ENCODE measurements around the gene AAR2.

The AAR2 gene, protein sequence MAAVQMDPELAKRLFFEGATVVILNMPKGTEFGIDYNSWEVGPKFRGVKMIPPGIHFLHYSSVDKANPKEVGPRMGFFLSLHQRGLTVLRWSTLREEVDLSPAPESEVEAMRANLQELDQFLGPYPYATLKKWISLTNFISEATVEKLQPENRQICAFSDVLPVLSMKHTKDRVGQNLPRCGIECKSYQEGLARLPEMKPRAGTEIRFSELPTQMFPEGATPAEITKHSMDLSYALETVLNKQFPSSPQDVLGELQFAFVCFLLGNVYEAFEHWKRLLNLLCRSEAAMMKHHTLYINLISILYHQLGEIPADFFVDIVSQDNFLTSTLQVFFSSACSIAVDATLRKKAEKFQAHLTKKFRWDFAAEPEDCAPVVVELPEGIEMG

DNA sequence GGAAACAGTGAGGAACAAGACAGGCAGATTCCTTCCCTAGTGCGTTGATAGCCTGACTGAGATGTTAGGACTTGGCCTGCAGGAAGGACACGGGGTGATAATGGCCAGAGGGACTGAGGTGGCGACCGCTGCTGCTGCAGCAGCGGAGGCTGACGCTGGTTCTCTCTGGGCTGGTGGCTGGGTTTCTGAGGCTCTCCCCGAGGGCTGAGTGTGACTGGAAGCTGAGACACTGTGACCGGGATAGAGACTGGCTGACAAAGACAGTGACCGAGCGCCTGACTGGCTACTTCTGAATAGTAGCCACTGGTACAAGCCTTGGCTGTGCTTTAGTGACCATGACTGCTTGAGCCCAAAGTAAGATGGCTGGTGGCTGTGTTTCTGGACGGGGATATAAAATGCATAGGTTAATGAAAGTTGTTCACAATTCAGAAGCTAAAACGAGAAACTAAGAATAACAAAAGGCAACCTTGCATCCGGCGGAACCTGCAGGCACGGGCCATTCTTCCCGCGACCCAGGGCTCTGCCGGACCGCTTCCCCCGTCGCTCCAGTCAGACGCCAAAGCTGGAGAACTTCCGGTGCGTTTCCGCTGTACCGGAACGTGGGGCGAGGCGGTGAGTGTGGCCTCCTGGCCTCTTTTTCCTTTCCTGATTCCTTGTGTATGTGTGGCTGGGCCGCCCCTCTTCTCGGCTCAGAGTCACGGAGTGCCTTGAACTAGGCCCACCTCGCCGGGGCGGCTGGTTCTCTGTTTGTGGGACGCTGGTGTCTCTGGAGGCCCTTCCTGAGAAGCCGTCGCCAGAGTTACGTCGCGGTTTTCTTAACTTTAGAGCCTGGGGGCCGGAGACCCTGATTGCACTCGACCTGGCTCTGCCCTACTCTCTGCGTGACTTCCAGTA lies at the start of gene AAR2:
Gene AAR2 (plus strand): TSS at position 587 of the 894 bp plus-strand sequence. CDS start 3,391 bp downstream, outside the sequence.
- TF ChIP-seq, protein P1, sequence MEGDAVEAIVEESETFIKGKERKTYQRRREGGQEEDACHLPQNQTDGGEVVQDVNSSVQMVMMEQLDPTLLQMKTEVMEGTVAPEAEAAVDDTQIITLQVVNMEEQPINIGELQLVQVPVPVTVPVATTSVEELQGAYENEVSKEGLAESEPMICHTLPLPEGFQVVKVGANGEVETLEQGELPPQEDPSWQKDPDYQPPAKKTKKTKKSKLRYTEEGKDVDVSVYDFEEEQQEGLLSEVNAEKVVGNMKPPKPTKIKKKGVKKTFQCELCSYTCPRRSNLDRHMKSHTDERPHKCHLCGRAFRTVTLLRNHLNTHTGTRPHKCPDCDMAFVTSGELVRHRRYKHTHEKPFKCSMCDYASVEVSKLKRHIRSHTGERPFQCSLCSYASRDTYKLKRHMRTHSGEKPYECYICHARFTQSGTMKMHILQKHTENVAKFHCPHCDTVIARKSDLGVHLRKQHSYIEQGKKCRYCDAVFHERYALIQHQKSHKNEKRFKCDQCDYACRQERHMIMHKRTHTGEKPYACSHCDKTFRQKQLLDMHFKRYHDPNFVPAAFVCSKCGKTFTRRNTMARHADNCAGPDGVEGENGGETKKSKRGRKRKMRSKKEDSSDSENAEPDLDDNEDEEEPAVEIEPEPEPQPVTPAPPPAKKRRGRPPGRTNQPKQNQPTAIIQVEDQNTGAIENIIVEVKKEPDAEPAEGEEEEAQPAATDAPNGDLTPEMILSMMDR (IDR thresholded peaks at IDR 0.05) = no peak
- Histone ChIP-seq H3K27ac (peak within 1 kb of the TSS; percentile 79 to 80), H3K4me3 (peak within 1 kb of the TSS; percentile 73 to 76), H3K36me3 (peaks cover 8 to 24% (median 14%) of the 10 kb centered on the region in 3 donors), H3K9me3 (no peaks in the 10 kb centered on the region), H3K4me1 (peaks cover 0 to 26% (median 23%) of the 10 kb centered on the region in 4 donors), H3K27me3 (no peaks in the 10 kb centered on the region)
- peak; percentile 67 to 86 for DNase-seq
- intact Hi-C loops (cut with DNase I; ENCODE audit: low total_unique reads) = no loop called here

DNA sequence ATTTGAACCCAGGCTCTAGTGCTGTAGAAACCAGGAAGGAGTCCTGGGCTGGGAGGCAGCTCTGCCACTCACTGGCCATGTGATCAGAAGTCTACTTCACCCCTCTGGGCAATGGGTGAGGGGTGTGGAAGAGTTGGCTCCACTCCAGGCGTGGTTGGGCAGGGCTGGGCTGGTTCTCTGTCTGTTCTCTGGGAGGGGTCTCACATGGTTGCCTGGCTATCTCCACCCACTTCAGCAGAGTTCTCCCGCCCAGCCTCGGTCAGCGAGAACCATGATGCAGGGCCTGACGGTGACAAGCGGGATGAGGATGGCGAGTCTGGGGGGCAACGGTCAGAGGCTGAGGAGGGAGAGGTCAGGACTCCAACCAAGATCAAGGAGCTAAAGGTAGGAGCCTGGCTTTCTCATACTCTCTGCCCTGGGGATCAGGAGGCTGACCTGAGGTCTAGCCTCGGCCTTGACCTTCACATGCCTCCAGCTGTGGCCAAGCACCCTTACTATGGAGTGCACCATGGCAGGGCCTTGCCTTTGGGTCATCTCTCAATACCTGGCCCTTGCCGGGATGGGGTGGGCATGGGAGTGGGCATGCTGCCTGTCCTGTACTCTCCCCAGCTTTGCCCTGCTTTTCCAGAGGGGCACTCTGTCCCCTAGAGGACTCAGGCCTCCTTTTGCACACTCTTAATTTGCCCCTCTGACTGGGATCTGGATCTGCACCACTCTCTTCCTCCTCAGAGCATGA lies 42.1 kb upstream of the AAR2 start:
- intact Hi-C loops (cut with DNase I; ENCODE audit: low total_unique reads) = no loop called here

DNA sequence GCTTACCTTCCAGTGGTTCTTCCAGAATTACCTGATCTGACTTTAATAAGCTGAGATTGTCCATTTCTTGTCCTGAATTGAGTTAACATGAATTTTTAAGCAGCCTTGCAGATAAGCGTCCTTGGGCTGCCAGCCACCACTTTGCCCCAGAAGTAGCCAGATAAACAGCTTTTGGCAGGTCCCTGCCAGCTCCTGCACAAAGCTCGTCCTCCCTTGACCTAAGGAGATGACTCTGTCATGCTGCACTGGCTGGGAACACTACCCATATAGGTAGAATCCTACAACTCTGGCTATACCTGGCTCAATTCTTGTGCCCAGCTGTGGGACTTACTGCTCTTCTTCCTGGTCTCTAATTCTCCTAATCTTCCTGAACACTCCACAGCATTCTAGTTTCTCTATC lies 39.6 kb upstream of the AAR2 start:
- H3K9me3 ChIP-seq = no peaks in the 10 kb centered on the region
- no peaks in the 10 kb centered on the region for H3K4me1 ChIP-seq
- no peaks in the 10 kb centered on the region for H3K27me3 ChIP-seq
- H3K27ac ChIP-seq = no peak overlapping the region
- TF ChIP-seq, protein P1 (IDR thresholded peaks at IDR 0.05) = no peak
- peaks cover 0 to 97% (median 45%) of the 10 kb centered on the region in 3 donors for H3K36me3 ChIP-seq
- DNase-seq = no peak
- intact Hi-C loops (cut with DNase I; ENCODE audit: low total_unique reads) = loop anchor here (5.0 kb wide), 1 partner anchor 199 kb away; no protein-coding TSS in a partner anchor
- H3K4me3 ChIP-seq = no peak overlapping the region

More for the DNA sequence above, 42.1 kb upstream of the AAR2 start:
- DNase-seq = no peak
- Histone ChIP-seq H3K4me3 (no peak overlapping the region), H3K36me3 (peaks cover 2 to 99% (median 59%) of the 10 kb centered on the region in 3 donors), H3K27me3 (no peaks in the 10 kb centered on the region), H3K9me3 (no peaks in the 10 kb centered on the region), H3K4me1 (no peaks in the 10 kb centered on the region), H3K27ac (no peak overlapping the region)
- TF ChIP-seq, protein P1 (IDR thresholded peaks at IDR 0.05) = no peak

DNA sequence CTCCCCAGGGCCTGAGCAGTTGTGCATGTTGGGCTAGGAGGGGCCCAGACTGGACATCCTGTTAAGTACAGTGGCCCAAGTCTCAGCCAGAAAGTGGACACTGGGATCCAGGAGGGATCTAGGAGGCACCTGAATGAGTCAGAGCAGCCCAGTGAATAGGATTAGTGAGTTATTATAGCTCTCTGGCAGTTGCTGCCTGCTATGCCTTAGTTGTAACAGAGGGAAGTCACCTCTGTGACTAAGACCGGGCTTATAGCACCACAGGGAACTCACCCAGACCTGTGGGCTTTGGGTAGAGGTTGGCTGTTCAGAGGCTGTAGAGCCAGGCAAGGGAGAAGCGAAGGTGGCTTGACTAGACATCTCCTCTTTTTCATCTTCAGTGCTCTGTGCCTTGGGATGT lies 39.0 kb upstream of the AAR2 start:
- no peak for DNase-seq
- Histone ChIP-seq H3K4me3 (no peak overlapping the region), H3K9me3 (no peaks in the 10 kb centered on the region), H3K4me1 (no peaks in the 10 kb centered on the region), H3K36me3 (peaks cover 0 to 97% (median 45%) of the 10 kb centered on the region in 3 donors), H3K27me3 (no peaks in the 10 kb centered on the region), H3K27ac (no peak overlapping the region)
- TF ChIP-seq, protein P1 (IDR thresholded peaks at IDR 0.05) = no peak
- intact Hi-C loops (cut with DNase I; ENCODE audit: low total_unique reads) = loop anchor here (5.0 kb wide), 1 partner anchor 200 kb away; no protein-coding TSS in a partner anchor
